ENCODE data around the gene BCAS1.
"Not testable (repeated sequence)": the region's sequence is repeated elsewhere in the genome, so short reads cannot be mapped to it uniquely, and the experiment has no call there.

The BCAS1 gene

GRCh38 chr20:53980031-53980465 is 90.3 kb downstream of the BCAS1 start:
- Histone ChIP-seq H3K4me3 (ENCODE audit: low read depth, low read length) (no peak overlapping the region), H3K36me3 (no peaks in the 10 kb centered on the region), H3K9me3 (ENCODE audit: severe bottlenecking) (peaks cover 2% of the 10 kb centered on the region), H3K27ac (no peak overlapping the region), H3K27me3 (ENCODE audit: insufficient read depth, low read depth, severe bottlenecking) (peaks cover 70% of the 10 kb centered on the region)
- no peak for DNase-seq
- no peak for TF ChIP-seq CTCF (IDR thresholded peaks at IDR 0.05; ENCODE audit: low read depth, low read length)

GRCh38 chr20:53978497-53978896 is 91.9 kb downstream of the BCAS1 start:
- Histone ChIP-seq H3K27ac (no peak overlapping the region), H3K9me3 (ENCODE audit: severe bottlenecking) (peaks cover 7% of the 10 kb centered on the region), H3K27me3 (ENCODE audit: insufficient read depth, low read depth, severe bottlenecking) (peaks cover 70% of the 10 kb centered on the region), H3K36me3 (no peaks in the 10 kb centered on the region), H3K4me3 (ENCODE audit: low read depth, low read length) (no peak overlapping the region)
- DNase-seq = no peak
- no peak for TF ChIP-seq CTCF (IDR thresholded peaks at IDR 0.05; ENCODE audit: low read depth, low read length)

- peaks cover 66% of the 10 kb centered on the region for H3K27me3 ChIP-seq (ENCODE audit: insufficient read depth, low read depth, severe bottlenecking)
- peaks cover 10% of the 10 kb centered on the region for H3K9me3 ChIP-seq (ENCODE audit: severe bottlenecking)
- TF ChIP-seq CTCF (IDR thresholded peaks at IDR 0.05; ENCODE audit: low read depth, low read length) = no peak
- no peaks in the 10 kb centered on the region for H3K36me3 ChIP-seq
- H3K4me3 ChIP-seq (ENCODE audit: low read depth, low read length) = no peak overlapping the region
- no peak overlapping the region for H3K27ac ChIP-seq
- no peak for DNase-seq
Observed at GRCh38 chr20:53977391-53977790, 93.0 kb downstream of the BCAS1 start.

- H3K36me3 ChIP-seq = no peaks in the 10 kb centered on the region
- no peak for DNase-seq
- H3K27ac ChIP-seq = no peak overlapping the region
- peaks cover 63% of the 10 kb centered on the region for H3K27me3 ChIP-seq (ENCODE audit: insufficient read depth, low read depth, severe bottlenecking)
- H3K4me3 ChIP-seq (ENCODE audit: low read depth, low read length) = no peak overlapping the region
- peaks cover 8% of the 10 kb centered on the region for H3K9me3 ChIP-seq (ENCODE audit: severe bottlenecking)
- no peak for TF ChIP-seq CTCF (IDR thresholded peaks at IDR 0.05; ENCODE audit: low read depth, low read length)
Observed at GRCh38 chr20:53975761-53976160, 94.6 kb downstream of the BCAS1 start.

- TF ChIP-seq CTCF (IDR thresholded peaks at IDR 0.05; ENCODE audit: low read depth, low read length) = no peak
- no peak for DNase-seq
- Histone ChIP-seq H3K27ac (no peak overlapping the region), H3K4me3 (ENCODE audit: low read depth, low read length) (no peak overlapping the region), H3K9me3 (ENCODE audit: severe bottlenecking) (peaks cover 8% of the 10 kb centered on the region), H3K27me3 (ENCODE audit: insufficient read depth, low read depth, severe bottlenecking) (peaks cover 61% of the 10 kb centered on the region), H3K36me3 (no peaks in the 10 kb centered on the region)
Observed at GRCh38 chr20:53974785-53975555, 95.4 kb downstream of the BCAS1 start.

- not testable (repeated sequence) for H3K9me3 ChIP-seq (ENCODE audit: severe bottlenecking); H3K4me3 ChIP-seq (ENCODE audit: low read depth, low read length); DNase-seq; H3K27ac ChIP-seq; H3K36me3 ChIP-seq
- H3K27me3 ChIP-seq (ENCODE audit: insufficient read depth, low read depth, severe bottlenecking) = peaks cover 58% of the 10 kb centered on the region
Observed at GRCh38 chr20:53973882-53974281, 96.5 kb downstream of the BCAS1 start.

Data from WERI-Rb-1 (cell line).